ENCODE measurements around the gene UBL3. TPM values are rescaled to one million over a fixed set of nuclear protein-coding genes. Genes with fewer than 3 reads are reported as not detected.
A peak's percentile ranks its signal among the peaks of the same experiment; 100 is the strongest.

The UBL3 gene
- polyA plus RNA-seq, 1 donor (not counting 4 experiments of a cell fraction or from before 2014, with no cell fraction given), result 10.5 TPM

DNA sequence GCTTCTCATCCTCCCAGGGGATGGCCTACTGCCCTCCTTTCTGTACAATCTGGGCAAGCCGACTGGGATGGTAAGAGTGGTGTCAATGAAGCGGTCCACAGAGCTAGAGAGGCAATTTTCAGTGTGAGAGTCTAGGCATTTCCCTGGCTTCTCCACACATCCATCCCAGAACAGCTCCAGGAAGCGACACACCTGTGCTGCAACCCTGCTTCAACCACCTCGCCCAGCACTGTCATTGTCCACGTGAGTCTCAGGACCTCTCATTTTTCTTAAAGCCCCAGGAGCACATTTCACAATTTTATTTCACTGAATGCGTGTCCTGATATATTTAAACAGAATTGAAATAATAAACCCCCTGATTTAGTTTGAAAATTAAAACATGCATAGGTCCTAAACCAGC, 15.5 kb upstream of the UBL3 start:
- TF ChIP-seq EZH2 (IDR thresholded peaks at IDR 0.05; ENCODE audit: low read length), result no peak
- TF ChIP-seq, protein P1, sequence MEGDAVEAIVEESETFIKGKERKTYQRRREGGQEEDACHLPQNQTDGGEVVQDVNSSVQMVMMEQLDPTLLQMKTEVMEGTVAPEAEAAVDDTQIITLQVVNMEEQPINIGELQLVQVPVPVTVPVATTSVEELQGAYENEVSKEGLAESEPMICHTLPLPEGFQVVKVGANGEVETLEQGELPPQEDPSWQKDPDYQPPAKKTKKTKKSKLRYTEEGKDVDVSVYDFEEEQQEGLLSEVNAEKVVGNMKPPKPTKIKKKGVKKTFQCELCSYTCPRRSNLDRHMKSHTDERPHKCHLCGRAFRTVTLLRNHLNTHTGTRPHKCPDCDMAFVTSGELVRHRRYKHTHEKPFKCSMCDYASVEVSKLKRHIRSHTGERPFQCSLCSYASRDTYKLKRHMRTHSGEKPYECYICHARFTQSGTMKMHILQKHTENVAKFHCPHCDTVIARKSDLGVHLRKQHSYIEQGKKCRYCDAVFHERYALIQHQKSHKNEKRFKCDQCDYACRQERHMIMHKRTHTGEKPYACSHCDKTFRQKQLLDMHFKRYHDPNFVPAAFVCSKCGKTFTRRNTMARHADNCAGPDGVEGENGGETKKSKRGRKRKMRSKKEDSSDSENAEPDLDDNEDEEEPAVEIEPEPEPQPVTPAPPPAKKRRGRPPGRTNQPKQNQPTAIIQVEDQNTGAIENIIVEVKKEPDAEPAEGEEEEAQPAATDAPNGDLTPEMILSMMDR (optimal IDR thresholded peaks at IDR 0.05 in 1 of 3, IDR thresholded peaks at IDR 0.05 in 1 of 3, conservative IDR thresholded peaks at IDR 0.05 in 1 of 3; ENCODE audit: extremely low read depth in 1 of 3, insufficient read depth in 2 of 3, low read length in 3 of 3), result no peak
- dilution Hi-C loops (cut with MboI; ENCODE audit: extremely low pct_ligation_motif_present, low sequenced_read_pairs), result no loop called here
- no peak overlapping the region for H3K27ac ChIP-seq (ENCODE audit: control insufficient read depth, insufficient read depth, low read length)
- H3K4me1 ChIP-seq (ENCODE audit: control insufficient read depth, extremely low read depth, insufficient read depth, low read length), result no peaks in the 10 kb centered on the region
- H3K36me3 ChIP-seq (ENCODE audit: control insufficient read depth in 2 of 2, extremely low read depth in 1 of 2, insufficient read depth in 2 of 2, low read length in 2 of 2), result no peaks in the 10 kb centered on the region
- H3K4me2 ChIP-seq (ENCODE audit: control insufficient read depth, extremely low read depth, insufficient read depth, low read depth, low read length), result no peak overlapping the region
- H3K9me1 ChIP-seq (ENCODE audit: control insufficient read depth, extremely low read depth, insufficient read depth, low read length), result no peaks in the 10 kb centered on the region
- H3K79me2 ChIP-seq (ENCODE audit: control insufficient read depth, insufficient read depth, low read length), result no peaks in the 10 kb centered on the region
- DNase-seq (ENCODE audit: low read depth, low spot score), result no peak
- no peak overlapping the region for H2AFZ ChIP-seq (ENCODE audit: control insufficient read depth, low read length)
- H3K4me3 ChIP-seq (ENCODE audit: control insufficient read depth in 2 of 3, extremely low read depth in 1 of 3, insufficient read depth in 2 of 3, low read depth in 1 of 3, low read length in 3 of 3), result no peak overlapping the region
- no peak for FAIRE-seq
- no peaks in the 10 kb centered on the region for H3K9me3 ChIP-seq (ENCODE audit: control insufficient read depth, low read depth, low read length)
- H3K27me3 ChIP-seq (ENCODE audit: control insufficient read depth, extremely low read depth, insufficient read depth, low read length), result no peaks in the 10 kb centered on the region
- no peak overlapping the region for H3K9ac ChIP-seq (ENCODE audit: control insufficient read depth, extremely low read depth, insufficient read depth, low read length)
- H4K20me1 ChIP-seq (ENCODE audit: control insufficient read depth, extremely low read depth, insufficient read depth, low read length), result no peaks in the 10 kb centered on the region

DNA sequence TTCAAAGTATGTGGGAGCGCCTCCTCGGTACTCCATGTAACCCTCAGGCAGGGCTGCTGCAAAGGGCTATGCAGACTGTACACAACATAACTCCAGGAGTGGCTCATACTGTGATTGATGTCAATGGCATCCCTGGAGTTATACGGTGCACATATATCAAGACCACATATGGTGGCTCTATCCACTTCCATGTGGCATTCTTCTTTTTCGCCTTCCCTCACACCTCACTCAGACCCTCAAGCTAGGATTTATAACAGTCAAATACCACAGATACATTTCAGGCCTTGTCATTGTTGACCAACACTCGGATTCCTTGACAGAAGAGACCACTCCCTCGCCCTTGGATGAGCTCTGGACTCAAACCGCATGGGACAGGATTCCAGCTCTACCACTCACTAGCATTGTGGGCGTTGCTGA, 11.3 kb upstream of the UBL3 start:
- Histone ChIP-seq H3K4me1 (ENCODE audit: control insufficient read depth, extremely low read depth, insufficient read depth, low read length) (no peaks in the 10 kb centered on the region), H3K27ac (ENCODE audit: control insufficient read depth, insufficient read depth, low read length) (no peak overlapping the region), H3K4me2 (ENCODE audit: control insufficient read depth, extremely low read depth, insufficient read depth, low read depth, low read length) (no peak overlapping the region), H3K9ac (ENCODE audit: control insufficient read depth, extremely low read depth, insufficient read depth, low read length) (no peak overlapping the region), H3K9me1 (ENCODE audit: control insufficient read depth, extremely low read depth, insufficient read depth, low read length) (no peaks in the 10 kb centered on the region), H3K27me3 (ENCODE audit: control insufficient read depth, extremely low read depth, insufficient read depth, low read length) (no peaks in the 10 kb centered on the region), H3K36me3 (ENCODE audit: control insufficient read depth in 2 of 2, extremely low read depth in 1 of 2, insufficient read depth in 2 of 2, low read length in 2 of 2) (no peaks in the 10 kb centered on the region), H4K20me1 (ENCODE audit: control insufficient read depth, extremely low read depth, insufficient read depth, low read length) (no peaks in the 10 kb centered on the region), H3K9me3 (ENCODE audit: control insufficient read depth, low read depth, low read length) (no peaks in the 10 kb centered on the region), H3K4me3 (ENCODE audit: control insufficient read depth in 2 of 3, extremely low read depth in 1 of 3, insufficient read depth in 2 of 3, low read depth in 1 of 3, low read length in 3 of 3) (no peak overlapping the region), H3K79me2 (ENCODE audit: control insufficient read depth, insufficient read depth, low read length) (no peaks in the 10 kb centered on the region), H2AFZ (ENCODE audit: control insufficient read depth, low read length) (no peak overlapping the region)
- dilution Hi-C loops (cut with MboI; ENCODE audit: extremely low pct_ligation_motif_present, low sequenced_read_pairs), result no loop called here
- peak; percentile 62 for FAIRE-seq
- no peak for TF ChIP-seq EZH2 (IDR thresholded peaks at IDR 0.05; ENCODE audit: low read length)
- TF ChIP-seq, protein P1 (optimal IDR thresholded peaks at IDR 0.05 in 1 of 3, IDR thresholded peaks at IDR 0.05 in 1 of 3, conservative IDR thresholded peaks at IDR 0.05 in 1 of 3; ENCODE audit: extremely low read depth in 1 of 3, insufficient read depth in 2 of 3, low read length in 3 of 3), result no peak
- peak; percentile 32 for DNase-seq (ENCODE audit: low read depth, low spot score)
